OCI-LY7 (cell line): ENCODE data around the gene MIDN. TPM values are rescaled to one million over a fixed set of nuclear protein-coding genes. Genes with fewer than 3 reads are reported as not detected.

Experiments
- BruUV-seq: library from RNA; stranded (reverse); fragments of 400-500 nt; replicated peaks from 2 replicates; lab custom pipeline; 2021; lab: Mats Ljungman, UMichigan
- CTCF ChIA-PET: fragments of 300-600 bp; sonication (Branson Sonifier 250); formaldehyde crosslinking; loops from one replicate; lab custom pipeline; 2022; ENCODE audit warnings: antibody characterized with exemption; ENCODE audit not compliant: unreplicated experiment; lab: Charles Lee
- POLR2A ChIA-PET: fragments of 300-600 bp; sonication (Branson Sonifier 250); formaldehyde crosslinking; loops from one replicate; lab custom pipeline; 2022; ENCODE audit warnings: antibody characterized with exemption; lab: Charles Lee
- DNase-seq: peaks from one replicate; pipeline ENCODE4 v3.0.0-alpha.2; 2015; ENCODE audit warnings: low spot score
- H2AFZ ChIP-seq: fragments of 200-600 bp; sonication (generic), shearing (Covaris generic); 2 replicates; pipeline ENCODE4 v1.6.1; 2014; ENCODE audit warnings: mild to moderate bottlenecking, antibody characterized with exemption, low read length, moderate library complexity
- H3K27ac ChIP-seq: fragments of 200-600 bp; sonication (generic); 2 replicates; pipeline ENCODE4 v1.5.1; 2014; ENCODE audit warnings: mixed run types, low read depth, mild to moderate bottlenecking, moderate library complexity, low read length, inconsistent platforms; ENCODE audit not compliant: poor library complexity, severe bottlenecking
- H3K36me3 ChIP-seq: fragments of 200-600 bp; sonication (generic); 2 replicates; pipeline ENCODE4 v1.6.1; 2014; ENCODE audit warnings: mild to moderate bottlenecking, antibody characterized with exemption, low read length, moderate library complexity, mixed read lengths; ENCODE audit not compliant: insufficient read depth
- H3K4me1 ChIP-seq: fragments of 200-600 bp; sonication (generic); 2 replicates; pipeline ENCODE4 v1.5.1; 2014; ENCODE audit warnings: mild to moderate bottlenecking, low read length; ENCODE audit not compliant: insufficient read depth, poor library complexity, severe bottlenecking
- H3K4me2 ChIP-seq: fragments of 200-600 bp; sonication (generic); 2 replicates; pipeline ENCODE4 v1.6.1; 2014; ENCODE audit warnings: mild to moderate bottlenecking, low read length
- H3K4me3 ChIP-seq: fragments of 200-600 bp; sonication (generic); 2 replicates; pipeline ENCODE4 v1.5.1; 2014; ENCODE audit warnings: mild to moderate bottlenecking, low read depth, low read length; ENCODE audit not compliant: poor library complexity, severe bottlenecking
- H3K79me2 ChIP-seq: fragments of 200-600 bp; sonication (generic); 2 replicates; pipeline ENCODE4 v1.6.1; 2016; ENCODE audit warnings: low read depth, mild to moderate bottlenecking, low read length, moderate library complexity, mixed read lengths; ENCODE audit not compliant: insufficient read depth
- H3K9me2 ChIP-seq: fragments of 200-600 bp; sonication (generic); 2 replicates; pipeline ENCODE4 v1.6.1; 2016; ENCODE audit warnings: mild to moderate bottlenecking, low read length, mixed read lengths; ENCODE audit not compliant: insufficient read depth
- H3K9me3 ChIP-seq: fragments of 200-600 bp; sonication (generic); 2 replicates; pipeline ENCODE4 v1.6.1; 2014; ENCODE audit warnings: mild to moderate bottlenecking, mixed run types, low read length, mixed read lengths
- H4K20me1 ChIP-seq: fragments of 200-600 bp; sonication (generic); 2 replicates; pipeline ENCODE4 v1.6.1; 2014; ENCODE audit warnings: mild to moderate bottlenecking, antibody characterized with exemption, low read length, moderate library complexity, mixed read lengths; ENCODE audit not compliant: insufficient read depth
- CTCF ChIP-seq: fragments of 200-600 bp; sonication (generic); conservative IDR thresholded peaks from 2 replicates; pipeline ENCODE4 v1.5.1; 2014; ENCODE audit warnings: mild to moderate bottlenecking, antibody characterized with exemption, low read length, moderate library complexity, mixed read lengths
- EZH2phosphoT487 ChIP-seq: fragments of 200-600 bp; sonication (generic); IDR thresholded peaks from 2 replicates; pipeline ENCODE4 v1.6.1; 2018; ENCODE audit warnings: low read depth, borderline replicate concordance, mild to moderate bottlenecking, mixed run types, antibody characterized with exemption, low read length, moderate library complexity, mixed read lengths
- intact Hi-C: fragments of 100-400 bp; cut with micrococcal nuclease; formaldehyde crosslinking; loops from one replicate; pipeline ENCODE4 v1.10.0; 2022; ENCODE audit not compliant: unreplicated experiment
- total RNA-seq, 2 experiments: library from RNA; depleted of rRNA in 1 of 2; stranded (reverse); fragments of >200 nt in 1 of 2; shearing (Covaris generic) in 1 of 2; gene quantifications; 2 replicates each; pipeline ENCODE4 v1.2.3, GENCODE V29; 2014 to 2022

Gene MIDN
- total RNA-seq, 2 experiments from 2014 or later, result 20.3 to 70.9 TPM

- peak overlapping the region; percentile 26 for H3K4me3 ChIP-seq
- DNase-seq, result no peak
- peaks cover 5% of the 10 kb centered on the region; the same call in 1 of the 2 replicates for H3K36me3 ChIP-seq
- H3K9me3 ChIP-seq, result no peaks in the 10 kb centered on the region
- peaks cover 26% of the 10 kb centered on the region for H3K4me1 ChIP-seq
- H3K27ac ChIP-seq, result no peak overlapping the region
- no TSS peak for BruUV-seq
- peaks cover 13% of the 10 kb centered on the region; the same call in 1 of the 2 replicates for H3K79me2 ChIP-seq
- peak overlapping the region; percentile 45; the same call in 1 of the 2 replicates for H3K4me2 ChIP-seq
- TF ChIP-seq CTCF (no peak), EZH2phosphoT487 (no peak)
- no peaks in the 10 kb centered on the region for H3K9me2 ChIP-seq
- POLR2A ChIA-PET, result no interaction called here
- H2AFZ ChIP-seq, result no peak overlapping the region
- intact Hi-C loops, result no loop called here
- H4K20me1 ChIP-seq, result no peaks in the 10 kb centered on the region
- CTCF ChIA-PET, result no interaction called here
Observed at GRCh38 chr19:1238369-1239303, 9.7 kb upstream of the MIDN start.

- CTCF ChIA-PET, result no interaction called here
- no peak for DNase-seq
- peaks cover 13% of the 10 kb centered on the region; the same call in 1 of the 2 replicates for H3K79me2 ChIP-seq
- BruUV-seq, result no TSS peak
- H3K9me3 ChIP-seq, result no peaks in the 10 kb centered on the region
- peaks cover 11% of the 10 kb centered on the region; the same call in 1 of the 2 replicates for H3K36me3 ChIP-seq
- no peak overlapping the region for H2AFZ ChIP-seq
- TF ChIP-seq CTCF, result no peak
- no peak for TF ChIP-seq EZH2phosphoT487
- H3K4me2 ChIP-seq, result no peak overlapping the region
- H4K20me1 ChIP-seq, result no peaks in the 10 kb centered on the region
- POLR2A ChIA-PET, result no interaction called here
- H3K4me3 ChIP-seq, result no peak overlapping the region
- H3K4me1 ChIP-seq, result peaks cover 33% of the 10 kb centered on the region
- no peak overlapping the region for H3K27ac ChIP-seq
- intact Hi-C loops, result no loop called here
- H3K9me2 ChIP-seq, result no peaks in the 10 kb centered on the region
Observed at GRCh38 chr19:1239420-1239795, 9.0 kb upstream of the MIDN start.
